ENCODE measurements around the gene ATAD3C. TPM values are rescaled to one million over a fixed set of nuclear protein-coding genes. Genes with fewer than 3 reads are reported as not detected.
"Not testable (repeated sequence)": the region's sequence is repeated elsewhere in the genome, so short reads cannot be mapped to it uniquely, and the experiment has no call there.

The ATAD3C gene
- total RNA-seq, 3 donors from 2014 or later = 0.35 to 1.4 (median 0.55) TPM

DNA sequence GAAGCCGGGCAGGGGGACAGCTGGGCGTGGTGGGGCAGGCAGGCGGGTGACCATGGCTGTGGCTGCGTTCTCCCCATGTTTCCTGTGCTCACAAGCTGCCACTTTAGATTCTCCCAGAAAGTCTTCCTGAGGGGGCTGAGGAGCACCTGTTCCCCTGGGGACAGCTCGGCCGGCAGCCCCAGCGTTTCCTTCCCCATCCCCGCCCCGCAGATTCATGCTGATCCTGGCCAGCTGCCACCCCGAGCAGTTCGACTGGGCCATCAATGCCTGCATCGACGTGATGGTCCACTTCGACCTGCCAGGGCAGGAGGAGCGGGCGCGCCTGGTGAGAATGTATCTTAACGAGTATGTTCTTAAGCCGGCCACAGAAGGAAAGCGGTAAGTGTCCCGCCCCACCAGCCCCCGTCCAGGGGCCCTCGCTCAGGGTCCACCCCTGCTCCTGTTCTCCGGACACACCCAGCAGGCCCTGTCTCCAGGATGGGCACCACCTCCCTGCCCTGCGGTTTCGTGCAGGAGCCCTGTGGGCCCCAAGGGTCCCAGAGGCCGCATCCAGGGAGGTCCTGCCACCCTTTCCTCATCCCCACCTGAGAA, 11.1 kb downstream of the ATAD3C start:
- H3K36me3 ChIP-seq (ENCODE audit: low read depth) = no peaks in the 10 kb centered on the region
- TF ChIP-seq CTCF (IDR thresholded peaks at IDR 0.05) = no peak
- intact Hi-C loops (cut with DNase I, micrococcal nuclease) = no loop called here
- H3K4me3 ChIP-seq = no peak overlapping the region
- DNase-seq (no peak), ATAC-seq (no peak)
- H3K4me1 ChIP-seq (ENCODE audit: low read depth) = no peaks in the 10 kb centered on the region
- no peaks in the 10 kb centered on the region for H3K9me3 ChIP-seq

DNA sequence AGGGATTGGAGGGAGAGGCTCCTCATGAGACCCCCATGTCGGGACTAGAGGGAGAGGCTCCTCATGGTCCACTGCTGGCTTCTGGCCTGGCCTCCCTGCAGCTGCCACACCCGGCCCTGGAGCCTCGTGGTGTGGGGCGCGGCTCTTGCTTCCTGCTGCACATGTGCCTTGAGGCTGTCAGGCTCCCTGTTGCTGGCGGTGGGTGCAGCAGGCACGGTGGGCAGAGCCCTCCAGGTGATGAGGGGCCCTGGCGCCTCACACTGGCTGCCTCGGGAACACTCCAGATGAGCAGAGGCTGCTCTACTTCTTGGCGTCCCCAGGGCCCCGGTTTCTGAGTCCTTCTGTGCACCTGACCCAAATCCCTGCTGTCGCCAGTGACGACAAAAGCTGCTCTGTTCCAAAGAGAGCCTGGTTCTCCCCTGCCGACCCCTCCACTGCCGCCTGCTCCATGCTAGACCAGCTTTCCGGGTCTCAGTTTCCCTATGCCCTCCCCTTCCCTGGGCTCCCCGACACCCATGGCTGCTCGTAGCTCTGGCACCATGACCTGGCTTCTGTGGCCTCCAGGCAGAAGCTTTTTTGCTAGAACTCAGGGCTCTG, 12.3 kb downstream of the ATAD3C start:
- DNase-seq (peak in 2 of 3 donors; percentile 49 to 66), ATAC-seq (peak; percentile 85)
- intact Hi-C loops (cut with DNase I, micrococcal nuclease) = no loop called here
- Histone ChIP-seq H3K36me3 (ENCODE audit: low read depth) (no peaks in the 10 kb centered on the region), H3K4me3 (no peak overlapping the region), H3K4me1 (ENCODE audit: low read depth) (no peaks in the 10 kb centered on the region), H3K9me3 (no peaks in the 10 kb centered on the region)
- no peak for TF ChIP-seq CTCF (IDR thresholded peaks at IDR 0.05)

DNA sequence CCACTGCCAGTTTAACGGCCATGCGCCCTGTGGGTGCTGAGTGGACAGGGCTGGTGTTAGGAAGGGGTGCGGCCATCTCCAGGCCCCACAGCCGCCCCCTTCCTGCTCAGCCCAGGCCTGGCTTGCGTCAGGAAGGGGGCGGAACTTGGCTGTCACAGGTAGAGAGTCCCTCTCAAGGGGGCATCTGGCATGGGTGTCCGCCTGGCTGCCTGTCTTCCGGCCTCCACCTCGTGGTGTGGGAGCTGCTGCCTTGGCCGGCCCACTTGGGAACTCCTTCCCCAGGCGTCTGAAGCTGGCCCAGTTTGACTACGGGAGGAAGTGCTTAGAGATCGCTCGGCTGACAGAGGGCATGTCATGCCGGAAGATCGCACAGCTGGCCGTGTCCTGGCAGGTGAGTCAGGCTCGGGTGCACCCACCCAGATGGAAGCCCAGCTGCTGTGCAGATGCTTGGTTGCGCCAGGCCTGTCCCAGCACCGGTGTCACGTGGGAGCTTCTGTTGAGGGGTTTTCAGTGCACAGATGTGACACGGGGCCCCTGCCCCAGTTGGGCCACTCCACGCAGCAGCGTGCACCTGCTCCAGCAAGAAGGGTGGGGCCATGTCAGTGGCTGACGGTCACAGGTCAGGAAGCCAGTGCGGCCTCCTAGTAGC, 13.0 kb downstream of the ATAD3C start:
- no peaks in the 10 kb centered on the region for H3K9me3 ChIP-seq
- intact Hi-C loops (cut with DNase I, micrococcal nuclease) = no loop called here
- H3K36me3 ChIP-seq (ENCODE audit: low read depth) = no peaks in the 10 kb centered on the region
- no peaks in the 10 kb centered on the region for H3K4me1 ChIP-seq (ENCODE audit: low read depth)
- H3K4me3 ChIP-seq = no peak overlapping the region
- TF ChIP-seq CTCF (IDR thresholded peaks at IDR 0.05) = no peak
- ATAC-seq = peak; percentile 55
- DNase-seq = peak in 2 of 3 donors; percentile 12 to 63

- H3K4me1 ChIP-seq (ENCODE audit: low read depth) = no peaks in the 10 kb centered on the region
- H3K9me3 ChIP-seq = no peaks in the 10 kb centered on the region
- H3K4me3 ChIP-seq = no peak overlapping the region
- intact Hi-C loops (cut with DNase I, micrococcal nuclease) = no loop called here
- no peak for ATAC-seq
- no peak for TF ChIP-seq CTCF (IDR thresholded peaks at IDR 0.05)
- no peaks in the 10 kb centered on the region for H3K36me3 ChIP-seq (ENCODE audit: low read depth)
- DNase-seq = no peak
Measured at GRCh38 chr1:1463312-1463711, 13.8 kb downstream of the ATAD3C start.

DNA sequence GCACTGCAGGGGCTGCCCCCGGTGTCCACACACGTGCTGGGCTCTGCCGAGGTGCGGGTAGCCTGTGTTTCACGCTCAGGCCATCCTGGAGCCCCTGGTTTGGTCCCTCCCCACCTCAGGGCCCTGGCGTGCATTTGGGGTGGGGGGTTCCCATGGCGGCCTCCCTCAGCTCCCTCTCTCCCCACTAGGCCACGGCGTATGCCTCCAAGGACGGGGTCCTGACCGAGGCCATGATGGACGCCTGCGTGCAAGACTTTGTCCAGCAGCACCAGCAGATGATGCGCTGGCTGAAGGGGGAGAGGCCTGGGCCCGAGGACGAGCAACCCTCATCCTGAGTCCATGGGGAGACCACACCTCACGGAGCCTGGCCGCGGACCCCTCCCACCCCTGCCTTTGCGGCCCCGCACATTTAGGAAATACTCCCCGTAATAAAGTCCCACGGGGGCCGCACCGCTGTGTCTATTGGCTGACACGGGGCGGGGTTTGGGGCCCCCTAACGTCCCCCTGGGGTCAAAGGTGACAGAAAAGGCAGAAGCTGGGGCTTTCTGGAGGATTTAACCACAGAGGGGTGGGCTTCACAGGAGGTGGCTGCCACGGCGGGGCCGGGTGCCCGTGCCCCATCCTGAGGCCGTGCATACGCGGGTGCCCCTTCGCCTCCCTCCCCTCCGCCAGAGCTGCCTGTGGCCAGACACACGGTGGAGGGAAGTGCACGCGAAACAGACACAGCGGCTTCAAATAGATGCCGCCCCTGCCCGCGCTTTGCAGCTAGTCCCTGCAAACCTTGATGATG, 18.9 kb downstream of the ATAD3C start:
- DNase-seq; intact Hi-C loops (cut with DNase I, micrococcal nuclease); H3K4me3 ChIP-seq; H3K36me3 ChIP-seq (ENCODE audit: low read depth); H3K9me3 ChIP-seq; ATAC-seq: not testable (repeated sequence)
- peaks cover 15% of the 10 kb centered on the region for H3K4me1 ChIP-seq (ENCODE audit: low read depth)
